ENCODE measurements around the gene LYST.

DNA sequence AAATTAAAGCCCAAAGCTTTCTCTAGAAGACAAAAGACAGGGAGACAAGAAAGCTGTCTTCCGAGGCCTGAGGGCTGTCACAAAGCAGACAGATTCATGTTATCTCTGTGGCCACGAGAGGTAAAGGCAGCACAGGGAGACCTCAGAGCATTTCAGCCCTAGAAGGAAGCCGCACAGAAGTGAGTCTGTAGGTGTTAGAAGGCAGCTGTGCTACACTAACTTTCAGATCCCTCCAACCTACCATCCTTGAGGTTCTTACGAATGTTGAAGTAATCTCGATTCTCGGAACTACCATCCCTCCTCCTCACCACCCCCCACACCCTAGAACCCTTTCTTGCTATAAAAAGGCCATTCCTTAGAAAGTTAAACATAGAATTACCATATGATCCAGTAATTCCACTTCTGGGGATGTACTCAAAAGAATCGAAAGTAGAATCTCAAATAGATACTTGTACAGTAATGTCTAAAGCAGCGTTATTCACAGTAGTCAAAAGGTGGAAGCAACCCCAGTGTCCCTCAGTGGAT lies 21.5 kb upstream of the LYST start:
- no peak for TF ChIP-seq GABPA (IDR thresholded peaks at IDR 0.05; ENCODE audit: low read depth)
- TF ChIP-seq POLR2AphosphoS5 (IDR thresholded peaks at IDR 0.05; ENCODE audit: low read depth) = no peak
- no peak for TF ChIP-seq CTCF (IDR thresholded peaks at IDR 0.05; ENCODE audit: insufficient read depth, low read length)
